ENCODE results near the gene KCNK7. TPM values are rescaled to one million over a fixed set of nuclear protein-coding genes. Genes with fewer than 3 reads are reported as not detected.

Gene KCNK7
- total RNA-seq, 2 donors from 2014 or later: 0.52 to 0.79 TPM

- no peak for ATAC-seq (replicated peaks)
- peak overlapping the region; percentile 94 for H3K4me3 Mint-ChIP-seq
- H3K4me1 Mint-ChIP-seq: peaks cover 16% of the 10 kb centered on the region
- H3K36me3 Mint-ChIP-seq (ENCODE audit: low read depth): peaks cover 95% of the 10 kb centered on the region
- H3K27ac Mint-ChIP-seq: peak overlapping the region; percentile 89
- no peaks in the 10 kb centered on the region for H3K9me3 Mint-ChIP-seq
- H3K27me3 Mint-ChIP-seq: no peaks in the 10 kb centered on the region
Observed at GRCh38 chr11:65578667-65579066, 16.9 kb downstream of the KCNK7 start.

GRCh38 chr11:65578134-65578533 is 17.5 kb downstream of the KCNK7 start:
- H3K27me3 Mint-ChIP-seq: no peaks in the 10 kb centered on the region
- ATAC-seq (replicated peaks): no peak
- peaks cover 16% of the 10 kb centered on the region for H3K4me1 Mint-ChIP-seq
- peak overlapping the region; percentile 94 for H3K4me3 Mint-ChIP-seq
- peak overlapping the region; percentile 89 for H3K27ac Mint-ChIP-seq
- peaks cover 95% of the 10 kb centered on the region for H3K36me3 Mint-ChIP-seq (ENCODE audit: low read depth)
- H3K9me3 Mint-ChIP-seq: no peaks in the 10 kb centered on the region

- Mint-ChIP-seq H3K27me3 (no peaks in the 10 kb centered on the region), H3K27ac (peak overlapping the region; percentile 89), H3K36me3 (ENCODE audit: low read depth) (peaks cover 95% of the 10 kb centered on the region), H3K4me3 (peak overlapping the region; percentile 94), H3K9me3 (no peaks in the 10 kb centered on the region), H3K4me1 (peaks cover 16% of the 10 kb centered on the region)
- no peak for ATAC-seq (replicated peaks)
Observed at GRCh38 chr11:65577756-65578109, 17.9 kb downstream of the KCNK7 start.

- Mint-ChIP-seq H3K9me3 (no peaks in the 10 kb centered on the region), H3K4me1 (peaks cover 18% of the 10 kb centered on the region), H3K4me3 (peak overlapping the region; percentile 94), H3K27me3 (no peaks in the 10 kb centered on the region), H3K27ac (peak overlapping the region; percentile 89), H3K36me3 (ENCODE audit: low read depth) (peaks cover 92% of the 10 kb centered on the region)
- ATAC-seq (replicated peaks): peak; percentile 37
Observed at GRCh38 chr11:65576867-65577755, 18.5 kb downstream of the KCNK7 start.

GRCh38 chr11:65576232-65576866 is 19.3 kb downstream of the KCNK7 start:
- H3K4me1 Mint-ChIP-seq: peaks cover 23% of the 10 kb centered on the region
- no peaks in the 10 kb centered on the region for H3K9me3 Mint-ChIP-seq
- peak; percentile 2 for ATAC-seq (replicated peaks)
- H3K4me3 Mint-ChIP-seq: peak overlapping the region; percentile 94
- H3K27me3 Mint-ChIP-seq: no peaks in the 10 kb centered on the region
- peak overlapping the region; percentile 89 for H3K27ac Mint-ChIP-seq
- peaks cover 91% of the 10 kb centered on the region for H3K36me3 Mint-ChIP-seq (ENCODE audit: low read depth)

- Mint-ChIP-seq H3K36me3 (ENCODE audit: low read depth) (peaks cover 90% of the 10 kb centered on the region), H3K27me3 (no peaks in the 10 kb centered on the region), H3K27ac (peak within 1 kb of the TSS; percentile 94), H3K4me1 (peaks cover 23% of the 10 kb centered on the region), H3K9me3 (no peaks in the 10 kb centered on the region), H3K4me3 (peak within 1 kb of the TSS; percentile 94)
- ATAC-seq (replicated peaks): peak; percentile 57
Observed at GRCh38 chr11:65575568-65576231, 19.9 kb downstream of the KCNK7 start, which contains the start of gene EHBP1L1. EHBP1L1 (plus strand) TSS chr11:65576053; CDS start chr11:65576303, 250 bp downstream.

GRCh38 chr11:65574811-65575567 is 20.6 kb downstream of the KCNK7 start:
- ATAC-seq (replicated peaks): no peak
- Mint-ChIP-seq H3K4me3 (peak overlapping the region; percentile 94), H3K27me3 (no peaks in the 10 kb centered on the region), H3K36me3 (ENCODE audit: low read depth) (peaks cover 90% of the 10 kb centered on the region), H3K4me1 (peaks cover 23% of the 10 kb centered on the region), H3K9me3 (no peaks in the 10 kb centered on the region), H3K27ac (peak overlapping the region; percentile 94)

- peak; percentile 42 for ATAC-seq (replicated peaks)
- peaks cover 23% of the 10 kb centered on the region for H3K4me1 Mint-ChIP-seq
Observed at GRCh38 chr11:65574109-65574810, 21.3 kb downstream of the KCNK7 start.

GRCh38 chr11:65573391-65574079 is 22.1 kb downstream of the KCNK7 start:
- no peaks in the 10 kb centered on the region for H3K9me3 Mint-ChIP-seq
- ATAC-seq (replicated peaks): no peak
- peaks cover 24% of the 10 kb centered on the region for H3K4me1 Mint-ChIP-seq

More at GRCh38 chr11:65574109-65574810, 21.3 kb downstream of the KCNK7 start:
- Mint-ChIP-seq H3K36me3 (ENCODE audit: low read depth) (peaks cover 89% of the 10 kb centered on the region), H3K4me3 (peak overlapping the region; percentile 94), H3K27ac (peak overlapping the region; percentile 94), H3K27me3 (no peaks in the 10 kb centered on the region), H3K9me3 (no peaks in the 10 kb centered on the region)

GRCh38 chr11:65572356-65573051 is 23.1 kb downstream of the KCNK7 start, which contains the start of gene FAM89B:
FAM89B (plus strand) TSS chr11:65572538; CDS start chr11:65572670, 132 bp downstream.
- no peak for ATAC-seq (replicated peaks)
- Mint-ChIP-seq H3K27ac (peak within 1 kb of the TSS; percentile 94), H3K4me3 (peak within 1 kb of the TSS; percentile 94), H3K4me1 (peaks cover 25% of the 10 kb centered on the region), H3K9me3 (no peaks in the 10 kb centered on the region), H3K27me3 (no peaks in the 10 kb centered on the region), H3K36me3 (ENCODE audit: low read depth) (peaks cover 86% of the 10 kb centered on the region)

More at GRCh38 chr11:65573391-65574079, 22.1 kb downstream of the KCNK7 start:
- peaks cover 89% of the 10 kb centered on the region for H3K36me3 Mint-ChIP-seq (ENCODE audit: low read depth)
- peak overlapping the region; percentile 94 for H3K27ac Mint-ChIP-seq
- peak overlapping the region; percentile 94 for H3K4me3 Mint-ChIP-seq
- no peaks in the 10 kb centered on the region for H3K27me3 Mint-ChIP-seq

- no peak for ATAC-seq (replicated peaks)
- peaks cover 25% of the 10 kb centered on the region for H3K4me1 Mint-ChIP-seq
- peaks cover 81% of the 10 kb centered on the region for H3K36me3 Mint-ChIP-seq (ENCODE audit: low read depth)
- H3K9me3 Mint-ChIP-seq: no peaks in the 10 kb centered on the region
- H3K27ac Mint-ChIP-seq: peak overlapping the region; percentile 90
- no peaks in the 10 kb centered on the region for H3K27me3 Mint-ChIP-seq
- peak overlapping the region; percentile 94 for H3K4me3 Mint-ChIP-seq
Observed at GRCh38 chr11:65571940-65572339, 23.7 kb downstream of the KCNK7 start.

- H3K9me3 Mint-ChIP-seq: no peaks in the 10 kb centered on the region
- no peak for ATAC-seq (replicated peaks)
- no peaks in the 10 kb centered on the region for H3K27me3 Mint-ChIP-seq
- peak overlapping the region; percentile 94 for H3K4me3 Mint-ChIP-seq
- H3K4me1 Mint-ChIP-seq: peaks cover 25% of the 10 kb centered on the region
- H3K36me3 Mint-ChIP-seq (ENCODE audit: low read depth): peaks cover 76% of the 10 kb centered on the region
- H3K27ac Mint-ChIP-seq: peak overlapping the region; percentile 90
Observed at GRCh38 chr11:65571420-65571819, 24.2 kb downstream of the KCNK7 start.
